HEK293 (cell line): ENCODE results near the gene ARV1.

ENCODE experiments used
- HOXD13 ChIP-seq: sonication (generic); formaldehyde crosslinking; IDR thresholded peaks from 2 replicates; pipeline ENCODE4 v1.8.0; 2022; ENCODE audit warnings: missing genetic modification reagents, borderline replicate concordance
- KLF8 ChIP-seq: fragments of 450-650 bp; formaldehyde crosslinking; IDR thresholded peaks from 2 replicates; pipeline ENCODE4 v1.5.1; 2016; ENCODE audit warnings: missing biosample characterization, missing genetic modification characterization
- KLF9 ChIP-seq: fragments of 450-650 bp; formaldehyde crosslinking; IDR thresholded peaks from 2 replicates; pipeline ENCODE4 v1.5.1; 2016; ENCODE audit warnings: missing biosample characterization, missing genetic modification characterization, low read depth
- OSR2 ChIP-seq: fragments of 450-650 bp; formaldehyde crosslinking; IDR thresholded peaks from 2 replicates; pipeline ENCODE4 v1.5.1; 2016; ENCODE audit warnings: missing biosample characterization, missing genetic modification characterization
- SCRT2 ChIP-seq: fragments of 450-650 bp; formaldehyde crosslinking; IDR thresholded peaks from 2 replicates; pipeline ENCODE4 v1.5.1; 2016; ENCODE audit warnings: missing biosample characterization, missing genetic modification characterization
- TCF7L2 ChIP-seq: IDR thresholded peaks from 2 replicates; pipeline ENCODE4 v1.6.1; 2011; ENCODE audit warnings: low read depth, mild to moderate bottlenecking, inconsistent platforms, low read length, moderate library complexity, borderline replicate concordance
- ZBTB1 ChIP-seq: fragments of 450-650 bp; formaldehyde crosslinking; IDR thresholded peaks from 2 replicates; pipeline ENCODE4 v1.5.1; 2016; ENCODE audit warnings: missing biosample characterization, missing genetic modification characterization
- ZBTB7A ChIP-seq: fragments of 450-650 bp; formaldehyde crosslinking; IDR thresholded peaks from 2 replicates; pipeline ENCODE4 v1.5.1; 2016; ENCODE audit warnings: low read depth, missing biosample characterization, missing genetic modification characterization
- ZFP41 ChIP-seq: fragments of 450-650 bp; formaldehyde crosslinking; IDR thresholded peaks from 2 replicates; pipeline ENCODE4 v1.5.1; 2016; ENCODE audit warnings: missing biosample characterization, missing genetic modification characterization, borderline replicate concordance
- ZNF114 ChIP-seq: fragments of 450-650 bp; formaldehyde crosslinking; IDR thresholded peaks from 2 replicates; pipeline ENCODE4 v1.5.0; 2017; ENCODE audit warnings: missing biosample characterization, missing genetic modification characterization
- ZNF121 ChIP-seq: fragments of 450-650 bp; formaldehyde crosslinking; IDR thresholded peaks from 2 replicates; pipeline ENCODE4 v1.5.1; 2016; ENCODE audit warnings: missing biosample characterization, missing genetic modification characterization
- ZNF138 ChIP-seq: fragments of 450-650 bp; formaldehyde crosslinking; IDR thresholded peaks from 2 replicates; pipeline ENCODE4 v1.5.1; 2016; ENCODE audit warnings: missing biosample characterization, missing genetic modification characterization, borderline replicate concordance
- ZNF146 ChIP-seq: fragments of 450-650 bp; formaldehyde crosslinking; IDR thresholded peaks from 2 replicates; pipeline ENCODE4 v1.5.1; 2016; ENCODE audit warnings: missing biosample characterization, missing genetic modification characterization
- ZNF157 ChIP-seq: fragments of 450-650 bp; formaldehyde crosslinking; IDR thresholded peaks from 2 replicates; pipeline ENCODE4 v1.5.1; 2016; ENCODE audit warnings: missing biosample characterization, missing genetic modification characterization
- ZNF19 ChIP-seq: fragments of 450-650 bp; formaldehyde crosslinking; IDR thresholded peaks from 2 replicates; pipeline ENCODE4; 2016; ENCODE audit warnings: missing biosample characterization, missing genetic modification characterization, low read depth
- ZNF2 ChIP-seq: fragments of 450-650 bp; formaldehyde crosslinking; IDR thresholded peaks from 2 replicates; pipeline ENCODE4 v1.5.1; 2016; ENCODE audit warnings: missing biosample characterization, missing genetic modification characterization
- ZNF23 ChIP-seq: fragments of 450-650 bp; formaldehyde crosslinking; IDR thresholded peaks from 2 replicates; pipeline ENCODE4 v1.5.1; 2016; ENCODE audit warnings: missing biosample characterization, missing genetic modification characterization, borderline replicate concordance
- ZNF24 ChIP-seq: fragments of 450-650 bp; formaldehyde crosslinking; IDR thresholded peaks from 2 replicates; pipeline ENCODE4 v1.5.1; 2016; ENCODE audit warnings: missing biosample characterization, missing genetic modification characterization
- ZNF26 ChIP-seq: fragments of 450-650 bp; formaldehyde crosslinking; IDR thresholded peaks from 2 replicates; pipeline ENCODE4 v1.5.1; 2016; ENCODE audit warnings: missing biosample characterization, missing genetic modification characterization
- ZNF354C ChIP-seq: fragments of 450-650 bp; formaldehyde crosslinking; IDR thresholded peaks from 2 replicates; pipeline ENCODE4 v1.5.1; 2016; ENCODE audit warnings: missing biosample characterization, missing genetic modification characterization, low read depth, borderline replicate concordance
- ZNF473 ChIP-seq: fragments of 450-650 bp; formaldehyde crosslinking; IDR thresholded peaks from 2 replicates; pipeline ENCODE4 v1.5.1; 2017; ENCODE audit warnings: missing biosample characterization, missing genetic modification characterization
- ZNF521 ChIP-seq: fragments of 450-650 bp; formaldehyde crosslinking; IDR thresholded peaks from 2 replicates; pipeline ENCODE4 v1.5.1; 2017; ENCODE audit warnings: missing biosample characterization, mild to moderate bottlenecking, missing genetic modification characterization
- ZNF544 ChIP-seq: fragments of 450-650 bp; formaldehyde crosslinking; IDR thresholded peaks from 2 replicates; pipeline ENCODE4 v1.5.0; 2017; ENCODE audit warnings: missing biosample characterization, missing genetic modification characterization
- ZNF555 ChIP-seq: fragments of 450-650 bp; formaldehyde crosslinking; conservative IDR thresholded peaks from 2 replicates; pipeline ENCODE4 v1.5.1; 2017; ENCODE audit warnings: missing biosample characterization, mild to moderate bottlenecking, missing genetic modification characterization, inconsistent platforms
- ZNF561 ChIP-seq: fragments of 450-650 bp; IDR thresholded peaks from 2 replicates; pipeline ENCODE4 v1.5.1; 2018; ENCODE audit warnings: missing biosample characterization, missing genetic modification characterization, borderline replicate concordance
- ZNF600 ChIP-seq: fragments of 450-650 bp; formaldehyde crosslinking; IDR thresholded peaks from 2 replicates; pipeline ENCODE4 v1.5.1; 2016; ENCODE audit warnings: missing biosample characterization, missing genetic modification characterization
- ZNF610 ChIP-seq: fragments of 450-650 bp; formaldehyde crosslinking; IDR thresholded peaks from 2 replicates; pipeline ENCODE4 v1.5.1; 2016; ENCODE audit warnings: missing biosample characterization, missing genetic modification characterization, borderline replicate concordance
- ZNF621 ChIP-seq: fragments of 450-650 bp; formaldehyde crosslinking; IDR thresholded peaks from 2 replicates; pipeline ENCODE4 v1.5.1; 2017; ENCODE audit warnings: missing biosample characterization, missing genetic modification characterization
- ZNF626 ChIP-seq: fragments of 450-650 bp; sonication (Bioruptor Pico); formaldehyde crosslinking; IDR thresholded peaks from 2 replicates; pipeline ENCODE4 v1.5.1; 2018; ENCODE audit warnings: missing biosample characterization, missing genetic modification characterization, inconsistent platforms
- ZNF707 ChIP-seq: fragments of 450-650 bp; formaldehyde crosslinking; IDR thresholded peaks from 2 replicates; pipeline ENCODE4 v1.5.1; 2016; ENCODE audit warnings: missing biosample characterization, missing genetic modification characterization
- ZNF768 ChIP-seq: fragments of 450-650 bp; formaldehyde crosslinking; IDR thresholded peaks from 2 replicates; pipeline ENCODE4 v1.5.1; 2018; ENCODE audit warnings: missing biosample characterization, mild to moderate bottlenecking, missing genetic modification characterization
- ZSCAN18 ChIP-seq: fragments of 450-650 bp; formaldehyde crosslinking; IDR thresholded peaks from 2 replicates; pipeline ENCODE4 v1.5.1; 2016; ENCODE audit warnings: missing biosample characterization, missing genetic modification characterization
- ZSCAN4 ChIP-seq: fragments of 450-650 bp; formaldehyde crosslinking; IDR thresholded peaks from 2 replicates; pipeline ENCODE4 v1.5.1; 2017; ENCODE audit warnings: missing biosample characterization, missing genetic modification characterization
- TF ChIP-seq, protein P1 (sequence below): fragments of 450-650 bp; formaldehyde crosslinking; IDR thresholded peaks from 2 replicates; pipeline ENCODE4 v1.5.1; 2016; ENCODE audit warnings: missing biosample characterization, missing genetic modification characterization
- TF ChIP-seq, protein P2 (sequence below): fragments of 450-650 bp; formaldehyde crosslinking; IDR thresholded peaks from 2 replicates; pipeline ENCODE4 v1.5.1; 2016; ENCODE audit warnings: missing biosample characterization, missing genetic modification characterization

The ARV1 gene

GRCh38 chr1:231037585-231038517 lies 59.0 kb downstream of the ARV1 start (continued):
- TF ChIP-seq ZNF707 (peak; percentile 98), ZNF544 (no peak), KLF9 (tag by site-specific recombination) (no peak), ZSCAN18 (tag by site-specific recombination) (no peak), ZNF23 (tag by site-specific recombination) (no peak), ZFP41 (tag by site-specific recombination) (no peak), ZNF354C (tag by site-specific recombination) (no peak), ZNF768 (no peak), KLF8 (no peak), ZSCAN4 (no peak), ZNF138 (tag by site-specific recombination) (no peak), ZNF157 (tag by site-specific recombination) (no peak), SCRT2 (tag by site-specific recombination) (no peak), ZNF473 (tag by site-specific recombination) (no peak), ZNF600 (peak; percentile 96), ZNF24 (tag by site-specific recombination) (no peak), ZNF626 (tag by site-specific recombination) (0 out of 2 replicates have a peak, but pooled peaks have one; percentile 4), ZNF621 (tag by site-specific recombination) (no peak), HOXD13 (CRISPR knock-in tag) (no peak), ZNF114 (tag by site-specific recombination) (no peak), ZNF610 (peak; percentile 85), ZNF555 (tag by site-specific recombination) (no peak), ZNF2 (tag by site-specific recombination) (peak; percentile 66; the same call in 1 of the 2 replicates), ZNF26 (no peak), ZNF121 (tag by site-specific recombination) (peak; percentile 92), ZNF19 (no peak; the same call in 1 of the 2 replicates), ZBTB1 (tag by site-specific recombination) (no peak), ZNF561 (tag by site-specific recombination) (peak; percentile 91), ZNF146 (0 out of 2 replicates have a peak, but pooled peaks have one; percentile 18), OSR2 (tag by site-specific recombination) (peak; percentile 97), ZNF521 (tag by site-specific recombination) (no peak), TCF7L2 (peak; percentile 100), ZBTB7A (tag by site-specific recombination) (no peak)
- TF ChIP-seq, protein P1, sequence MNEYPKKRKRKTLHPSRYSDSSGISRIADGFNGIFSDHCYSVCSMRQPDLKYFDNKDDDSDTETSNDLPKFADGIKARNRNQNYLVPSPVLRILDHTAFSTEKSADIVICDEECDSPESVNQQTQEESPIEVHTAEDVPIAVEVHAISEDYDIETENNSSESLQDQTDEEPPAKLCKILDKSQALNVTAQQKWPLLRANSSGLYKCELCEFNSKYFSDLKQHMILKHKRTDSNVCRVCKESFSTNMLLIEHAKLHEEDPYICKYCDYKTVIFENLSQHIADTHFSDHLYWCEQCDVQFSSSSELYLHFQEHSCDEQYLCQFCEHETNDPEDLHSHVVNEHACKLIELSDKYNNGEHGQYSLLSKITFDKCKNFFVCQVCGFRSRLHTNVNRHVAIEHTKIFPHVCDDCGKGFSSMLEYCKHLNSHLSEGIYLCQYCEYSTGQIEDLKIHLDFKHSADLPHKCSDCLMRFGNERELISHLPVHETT (tag by site-specific recombination) = no peak
- TF ChIP-seq, protein P2, sequence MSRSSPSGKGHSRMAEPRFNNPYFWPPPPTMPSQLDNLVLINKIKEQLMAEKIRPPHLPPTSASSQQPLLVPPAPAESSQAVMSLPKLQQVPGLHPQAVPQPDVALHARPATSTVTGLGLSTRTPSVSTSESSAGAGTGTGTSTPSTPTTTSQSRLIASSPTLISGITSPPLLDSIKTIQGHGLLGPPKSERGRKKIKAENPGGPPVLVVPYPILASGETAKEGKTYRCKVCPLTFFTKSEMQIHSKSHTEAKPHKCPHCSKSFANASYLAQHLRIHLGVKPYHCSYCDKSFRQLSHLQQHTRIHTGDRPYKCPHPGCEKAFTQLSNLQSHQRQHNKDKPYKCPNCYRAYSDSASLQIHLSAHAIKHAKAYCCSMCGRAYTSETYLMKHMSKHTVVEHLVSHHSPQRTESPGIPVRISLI (tag by site-specific recombination) = no peak
